Keratinocyte (primary cell): ENCODE data around the gene NYAP2.

Source experiments
- EZH2 ChIP-seq: IDR thresholded peaks from one replicate; pipeline ENCODE4 v1.6.1; 2012; ENCODE audit warnings: inconsistent platforms, mild to moderate bottlenecking, low read length, moderate library complexity
- TF ChIP-seq, protein P1 (sequence below), 3 experiments: IDR thresholded peaks in 1 of 3; conservative IDR thresholded peaks in 1 of 3; optimal IDR thresholded peaks in 1 of 3; 2 replicates in 2 of 3; 3 replicates in 1 of 3; pipeline versions ENCODE3 to v1.5.1; 2011; ENCODE audit warnings: low read length in 3 of 3, mild to moderate bottlenecking in 3 of 3, moderate library complexity in 2 of 3, control low read depth in 1 of 3, inconsistent platforms in 1 of 3; ENCODE audit not compliant: insufficient read depth in 2 of 3; ENCODE audit errors: extremely low read depth in 1 of 3

DNA sequence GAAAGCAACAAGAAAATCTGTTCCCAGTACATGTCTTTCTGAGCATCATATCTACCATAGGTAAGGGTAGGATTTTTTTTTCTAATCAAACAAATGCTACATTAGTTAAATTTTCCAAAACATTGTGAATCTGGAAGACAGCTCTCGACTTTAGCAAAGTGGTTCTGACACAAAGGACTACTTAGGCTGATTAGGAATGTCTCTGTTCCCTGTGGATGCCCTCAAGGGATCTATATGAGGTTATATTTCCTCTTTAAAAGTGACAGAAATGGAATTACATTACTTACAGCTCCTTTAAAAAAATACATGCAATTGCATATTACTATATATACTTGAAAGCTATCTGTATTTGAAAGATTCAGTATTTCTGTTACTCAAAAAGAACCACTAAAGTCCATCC lies 15.4 kb downstream of the NYAP2 start:
- TF ChIP-seq, protein P1, sequence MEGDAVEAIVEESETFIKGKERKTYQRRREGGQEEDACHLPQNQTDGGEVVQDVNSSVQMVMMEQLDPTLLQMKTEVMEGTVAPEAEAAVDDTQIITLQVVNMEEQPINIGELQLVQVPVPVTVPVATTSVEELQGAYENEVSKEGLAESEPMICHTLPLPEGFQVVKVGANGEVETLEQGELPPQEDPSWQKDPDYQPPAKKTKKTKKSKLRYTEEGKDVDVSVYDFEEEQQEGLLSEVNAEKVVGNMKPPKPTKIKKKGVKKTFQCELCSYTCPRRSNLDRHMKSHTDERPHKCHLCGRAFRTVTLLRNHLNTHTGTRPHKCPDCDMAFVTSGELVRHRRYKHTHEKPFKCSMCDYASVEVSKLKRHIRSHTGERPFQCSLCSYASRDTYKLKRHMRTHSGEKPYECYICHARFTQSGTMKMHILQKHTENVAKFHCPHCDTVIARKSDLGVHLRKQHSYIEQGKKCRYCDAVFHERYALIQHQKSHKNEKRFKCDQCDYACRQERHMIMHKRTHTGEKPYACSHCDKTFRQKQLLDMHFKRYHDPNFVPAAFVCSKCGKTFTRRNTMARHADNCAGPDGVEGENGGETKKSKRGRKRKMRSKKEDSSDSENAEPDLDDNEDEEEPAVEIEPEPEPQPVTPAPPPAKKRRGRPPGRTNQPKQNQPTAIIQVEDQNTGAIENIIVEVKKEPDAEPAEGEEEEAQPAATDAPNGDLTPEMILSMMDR (optimal IDR thresholded peaks at IDR 0.05 in 1 of 3, IDR thresholded peaks at IDR 0.05 in 1 of 3, conservative IDR thresholded peaks at IDR 0.05 in 1 of 3; ENCODE audit: extremely low read depth in 1 of 3, insufficient read depth in 2 of 3, low read length in 3 of 3), result no peak
- TF ChIP-seq EZH2, result no peak
